Gastrocnemius medialis (tissue), 4 donors: ENCODE measurements around the gene TNS3.

Experiments
- POLR2A ChIP-seq, 2 donors: fragments of 450-650 bp; IDR thresholded peaks; one replicate each; pipeline ENCODE4 v1.6.1; 2017; ENCODE audit warnings: antibody characterized with exemption in 2 of 2, mild to moderate bottlenecking in 2 of 2, moderate library complexity in 2 of 2
- TF ChIP-seq, protein P1 (sequence below), 5 experiments: fragments of 450-650 bp in 3 of 5; fragments of 200-600 bp in 2 of 5; sonication (generic) in 2 of 5; IDR thresholded peaks in 4 of 5; conservative IDR thresholded peaks in 1 of 5; 1 replicate in 4 of 5; 2 replicates in 1 of 5; pipeline ENCODE4 v1.5.1; 2016 to 2019; ENCODE audit warnings: antibody characterized with exemption in 5 of 5, mild to moderate bottlenecking in 3 of 5, moderate library complexity in 3 of 5

DNA sequence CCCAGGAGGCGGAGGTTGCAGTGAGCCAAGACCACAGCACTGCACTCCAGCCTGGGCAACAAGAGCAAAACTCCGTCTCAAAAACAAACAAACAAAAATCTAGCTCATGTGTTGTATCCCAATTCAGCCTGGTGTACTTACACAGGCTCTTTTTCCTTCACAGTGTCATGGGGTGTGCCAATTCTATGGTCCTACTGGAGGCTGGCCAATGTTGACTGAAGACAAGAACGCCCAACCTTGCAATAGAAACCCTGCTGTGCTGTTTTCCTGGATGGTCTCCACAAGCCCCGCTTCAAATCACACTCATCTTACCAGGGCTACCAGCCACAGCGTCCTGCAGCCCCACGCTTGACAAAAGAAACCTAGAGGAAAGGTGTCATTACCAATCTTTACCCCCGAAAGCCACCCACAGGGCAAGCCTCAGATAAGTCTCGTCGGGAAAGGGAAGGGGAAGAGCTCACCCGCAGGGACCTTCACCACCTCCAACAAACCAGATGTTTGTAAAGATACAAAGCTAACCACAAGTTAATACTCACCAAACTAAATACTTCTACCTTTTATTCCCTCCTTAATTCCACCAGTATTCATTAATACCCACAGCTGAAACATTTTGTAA is 64.8 kb downstream of the TNS3 start:
- TF ChIP-seq, protein P1, sequence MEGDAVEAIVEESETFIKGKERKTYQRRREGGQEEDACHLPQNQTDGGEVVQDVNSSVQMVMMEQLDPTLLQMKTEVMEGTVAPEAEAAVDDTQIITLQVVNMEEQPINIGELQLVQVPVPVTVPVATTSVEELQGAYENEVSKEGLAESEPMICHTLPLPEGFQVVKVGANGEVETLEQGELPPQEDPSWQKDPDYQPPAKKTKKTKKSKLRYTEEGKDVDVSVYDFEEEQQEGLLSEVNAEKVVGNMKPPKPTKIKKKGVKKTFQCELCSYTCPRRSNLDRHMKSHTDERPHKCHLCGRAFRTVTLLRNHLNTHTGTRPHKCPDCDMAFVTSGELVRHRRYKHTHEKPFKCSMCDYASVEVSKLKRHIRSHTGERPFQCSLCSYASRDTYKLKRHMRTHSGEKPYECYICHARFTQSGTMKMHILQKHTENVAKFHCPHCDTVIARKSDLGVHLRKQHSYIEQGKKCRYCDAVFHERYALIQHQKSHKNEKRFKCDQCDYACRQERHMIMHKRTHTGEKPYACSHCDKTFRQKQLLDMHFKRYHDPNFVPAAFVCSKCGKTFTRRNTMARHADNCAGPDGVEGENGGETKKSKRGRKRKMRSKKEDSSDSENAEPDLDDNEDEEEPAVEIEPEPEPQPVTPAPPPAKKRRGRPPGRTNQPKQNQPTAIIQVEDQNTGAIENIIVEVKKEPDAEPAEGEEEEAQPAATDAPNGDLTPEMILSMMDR (IDR thresholded peaks at IDR 0.05 in 4 of 5, conservative IDR thresholded peaks at IDR 0.05 in 1 of 5), result no peak
- TF ChIP-seq POLR2A (IDR thresholded peaks at IDR 0.05), result no peak
